GM20431 (cell line): ENCODE data around the gene KCNC4.

ENCODE experiments used
- in situ Hi-C: fragments of 300-500 bp; cut with MseI, MboI; formaldehyde crosslinking; loops from one replicate; pipeline ENCODE4 v1.15.0; 2020; ENCODE audit warnings: low sequenced_read_pairs; ENCODE audit not compliant: unreplicated experiment

KCNC4 gene

GRCh38 chr1:110209715-110210603, at the start of gene KCNC4:
TSS of gene KCNC4 (plus strand) at chr1:110210314. CDS start at chr1:110211500, 1,186 bp downstream.
- in situ Hi-C loops = loop anchor here (10.0 kb wide), 2 partner anchors 105 to 245 kb away; partner anchors contain the start of gene PROK1

- in situ Hi-C loops = no loop called here
Measured at GRCh38 chr1:110160538-110161100, 49.5 kb upstream of the KCNC4 start.

DNA sequence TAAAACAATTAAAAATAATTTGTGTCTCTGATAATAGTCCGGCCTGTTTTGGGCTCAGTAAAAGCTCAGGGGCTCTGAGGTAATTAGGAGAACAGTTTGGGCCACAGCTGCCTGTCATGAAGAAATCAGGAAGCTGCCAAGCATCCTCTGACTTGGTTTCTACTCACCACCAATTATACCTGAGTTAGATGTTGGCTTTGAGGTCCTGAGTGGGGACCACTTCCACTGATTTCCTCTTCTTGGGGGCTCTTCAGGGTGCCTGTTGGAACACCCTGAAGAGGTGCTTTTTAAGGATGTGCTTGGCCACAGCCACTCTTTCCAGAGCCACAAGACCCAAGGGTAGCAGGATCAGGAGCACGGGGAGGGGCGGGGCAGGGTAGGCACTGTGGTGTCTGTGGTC, 48.9 kb upstream of the KCNC4 start:
- in situ Hi-C loops = no loop called here

DNA sequence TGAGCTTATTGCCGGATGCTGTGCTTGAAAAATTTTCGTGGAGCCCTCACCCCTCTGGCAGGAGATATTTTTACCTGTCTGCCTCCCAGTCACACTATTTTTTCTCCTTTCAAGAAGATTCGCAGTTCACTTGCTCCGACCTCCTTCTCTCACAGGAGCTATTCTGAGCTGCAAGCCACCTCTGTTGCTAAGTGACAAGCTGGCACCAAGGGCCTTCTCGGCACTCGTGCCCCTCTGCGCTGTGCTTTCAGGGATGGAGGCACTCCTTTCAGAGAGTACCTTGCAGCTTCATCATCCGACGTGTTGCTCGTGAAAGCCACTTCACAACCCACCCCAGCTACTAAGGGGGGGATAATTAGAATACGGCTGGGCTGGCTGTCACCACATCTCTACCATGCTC, 48.3 kb upstream of the KCNC4 start:
- in situ Hi-C loops = no loop called here

DNA sequence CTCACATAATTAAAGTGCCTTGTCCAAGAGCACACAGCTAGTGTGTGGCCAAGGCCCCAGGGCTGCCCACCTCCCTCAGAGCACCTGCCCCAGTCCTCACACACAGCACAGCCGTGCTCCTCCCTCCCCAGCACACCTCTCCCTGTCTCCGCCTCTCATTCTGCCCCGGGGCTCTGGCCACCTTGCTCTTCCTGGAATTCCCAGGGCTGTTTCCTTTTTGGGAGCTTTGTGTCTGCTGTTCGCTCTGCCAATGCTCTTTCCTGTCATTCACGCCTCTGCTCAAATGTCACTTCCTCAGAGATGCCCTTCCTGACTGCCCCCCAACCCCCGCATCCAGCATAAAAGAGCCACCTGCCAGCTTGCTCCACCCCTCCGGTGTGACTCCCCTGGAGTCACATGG, 46.5 kb upstream of the KCNC4 start:
- in situ Hi-C loops = no loop called here

- in situ Hi-C loops = no loop called here
Measured at GRCh38 chr1:110164725-110165350, 45.3 kb upstream of the KCNC4 start.

DNA sequence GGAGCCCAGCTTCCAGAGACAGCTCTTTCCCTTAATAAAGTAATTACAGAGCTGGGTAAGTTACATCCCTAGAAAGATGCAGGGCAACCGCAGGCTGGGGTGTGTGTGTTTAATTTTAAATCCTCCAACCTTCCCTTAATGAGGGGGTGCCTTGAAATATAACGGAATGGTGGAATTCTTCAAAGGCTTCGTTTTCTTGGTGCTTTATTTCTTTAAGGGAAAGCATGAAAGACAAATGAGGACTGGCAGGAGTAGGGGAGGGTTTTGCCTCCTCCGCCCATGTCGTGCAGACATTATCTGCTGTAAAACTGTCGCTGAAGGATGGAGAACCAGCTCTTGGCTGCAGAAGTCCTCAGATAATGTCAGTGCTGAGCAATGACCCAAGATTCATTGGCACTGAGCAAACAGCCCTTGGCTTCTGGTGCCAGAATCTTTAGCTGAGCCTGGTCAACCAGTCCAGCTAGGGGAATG, 44.3 kb upstream of the KCNC4 start:
- in situ Hi-C loops = no loop called here

DNA sequence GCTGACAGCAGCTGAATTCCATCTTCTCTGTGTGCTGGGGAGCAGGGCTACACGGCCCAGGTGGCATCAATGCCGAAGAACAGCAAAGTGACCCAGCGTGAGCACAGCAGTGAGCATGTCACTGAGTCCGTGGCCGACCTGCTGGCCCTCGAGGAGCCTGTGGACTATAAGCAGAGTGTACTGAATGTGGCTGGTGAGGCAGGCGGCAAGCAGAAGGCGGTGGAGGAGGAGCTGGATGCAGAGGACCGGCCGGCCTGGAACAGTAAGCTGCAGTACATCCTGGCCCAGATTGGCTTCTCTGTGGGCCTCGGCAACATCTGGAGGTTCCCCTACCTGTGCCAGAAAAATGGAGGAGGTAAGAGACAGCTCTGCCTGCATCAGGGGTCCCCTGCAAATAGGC, 43.3 kb upstream of the KCNC4 start:
- in situ Hi-C loops = no loop called here

DNA sequence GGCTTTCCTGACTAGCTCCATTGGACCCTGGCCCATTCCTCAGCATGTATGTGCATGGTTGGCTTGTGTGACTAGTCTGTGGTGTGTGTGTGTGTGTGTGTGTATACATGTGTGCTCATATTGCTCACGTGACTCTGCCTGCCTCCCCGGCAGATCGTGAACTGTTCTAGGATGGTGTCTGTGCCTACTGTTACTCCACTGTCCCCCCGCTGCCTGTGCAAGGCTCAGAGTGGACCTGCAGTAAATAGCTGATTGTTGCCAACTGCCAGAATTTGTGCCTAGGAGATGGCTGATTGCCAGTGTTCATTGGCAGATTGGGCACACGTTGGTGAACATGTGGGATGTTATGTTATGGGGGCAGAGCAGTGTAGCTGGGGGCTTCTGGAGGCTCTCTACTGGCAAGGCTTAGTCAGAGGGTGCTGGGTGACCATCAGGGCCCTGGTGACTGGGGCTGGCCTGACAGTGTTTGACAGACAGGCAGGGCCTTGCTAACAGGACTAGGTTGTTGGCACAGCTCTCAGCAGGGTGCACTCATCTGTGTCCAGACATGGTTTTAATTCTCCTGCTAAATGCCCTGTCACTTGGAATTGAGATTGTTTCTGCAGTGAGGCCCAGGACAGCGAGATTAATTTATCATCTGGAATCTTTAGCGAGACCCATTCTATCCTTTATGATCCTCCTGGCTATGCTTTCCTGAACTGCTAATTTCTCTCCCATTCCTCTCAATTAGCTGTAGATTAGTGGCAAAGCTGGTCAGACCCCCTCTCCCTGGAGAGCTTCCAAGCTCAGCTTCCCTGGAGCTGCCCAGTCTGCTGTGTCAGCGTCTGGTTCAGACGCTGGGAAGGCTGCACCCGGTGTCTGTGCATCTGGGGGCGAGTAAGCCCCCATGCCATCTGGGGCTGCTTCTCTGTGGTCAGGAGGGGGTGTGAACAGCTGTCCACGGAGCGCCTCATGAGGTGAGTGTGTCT, 39.1 kb upstream of the KCNC4 start:
- in situ Hi-C loops = no loop called here

- in situ Hi-C loops = no loop called here
Measured at GRCh38 chr1:110172001-110172400, 38.1 kb upstream of the KCNC4 start.

DNA sequence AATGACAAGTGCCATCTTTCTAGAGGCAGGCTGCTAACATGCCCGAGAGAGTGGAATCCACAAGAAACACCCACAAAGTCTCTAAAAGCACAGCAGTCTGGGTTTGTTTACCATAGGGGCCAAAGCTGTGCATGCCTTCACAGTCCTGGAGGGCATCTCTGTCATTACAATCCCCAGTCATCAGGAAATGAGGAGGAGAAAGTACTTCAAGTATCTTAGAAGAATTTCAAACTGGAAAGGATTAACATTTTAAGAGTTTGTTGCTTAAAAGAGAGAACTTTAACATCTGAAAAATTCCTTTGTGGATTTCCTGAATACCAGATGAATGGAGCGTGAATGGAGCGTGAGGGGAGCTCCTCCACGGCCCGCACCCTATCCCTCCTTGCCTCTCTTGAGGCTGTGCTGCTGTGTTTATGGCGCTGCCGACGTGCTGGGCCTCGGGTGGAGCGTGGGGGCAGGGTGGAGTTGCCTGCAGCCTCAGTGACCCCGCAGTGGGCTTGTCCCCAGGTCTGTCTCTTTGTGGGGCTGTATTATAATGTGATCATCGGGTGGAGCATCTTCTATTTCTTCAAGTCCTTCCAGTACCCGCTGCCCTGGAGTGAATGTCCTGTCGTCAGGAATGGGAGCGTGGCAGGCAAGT, 36.5 kb upstream of the KCNC4 start:
- in situ Hi-C loops = no loop called here

DNA sequence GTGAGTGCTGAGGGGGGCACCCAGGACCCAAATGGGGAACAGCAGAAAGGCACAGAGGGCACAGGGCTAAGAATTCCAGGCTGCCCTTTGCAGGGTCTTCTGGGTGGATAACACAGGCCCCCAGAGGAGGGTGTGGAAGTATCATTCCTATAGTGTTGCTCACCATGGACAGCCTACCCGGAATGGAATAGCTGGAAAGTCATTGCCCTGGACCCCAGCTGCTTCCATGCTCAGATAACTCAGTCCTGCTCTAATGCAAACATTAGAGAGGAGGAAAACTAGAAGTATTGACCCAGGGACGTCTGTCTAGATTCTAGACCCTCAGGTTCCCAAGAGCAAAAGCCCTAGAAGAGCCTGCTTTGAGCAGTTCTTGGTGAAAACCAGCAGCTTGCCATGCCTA, 35.2 kb upstream of the KCNC4 start:
- in situ Hi-C loops = no loop called here

- in situ Hi-C loops = no loop called here
Measured at GRCh38 chr1:110176299-110176956, 33.7 kb upstream of the KCNC4 start.

DNA sequence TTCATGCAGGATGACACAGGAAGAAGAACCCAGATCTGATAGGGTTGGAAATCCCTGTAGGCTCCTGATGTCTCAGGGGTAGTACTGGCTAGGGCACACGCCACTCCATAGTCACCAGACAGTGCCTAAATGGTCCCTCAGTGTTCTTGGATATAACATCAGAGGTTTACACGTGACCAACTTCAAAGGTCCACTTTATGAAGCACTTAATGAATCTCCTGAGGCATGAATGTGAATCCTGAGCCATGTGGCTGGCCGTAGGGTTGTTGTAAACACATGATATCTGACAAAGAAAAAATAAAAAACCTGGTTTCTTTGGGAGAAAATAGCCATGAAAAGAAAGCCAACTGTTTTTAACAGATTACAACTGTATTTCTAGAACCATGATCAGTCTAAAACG, 32.3 kb upstream of the KCNC4 start:
- in situ Hi-C loops = no loop called here

DNA sequence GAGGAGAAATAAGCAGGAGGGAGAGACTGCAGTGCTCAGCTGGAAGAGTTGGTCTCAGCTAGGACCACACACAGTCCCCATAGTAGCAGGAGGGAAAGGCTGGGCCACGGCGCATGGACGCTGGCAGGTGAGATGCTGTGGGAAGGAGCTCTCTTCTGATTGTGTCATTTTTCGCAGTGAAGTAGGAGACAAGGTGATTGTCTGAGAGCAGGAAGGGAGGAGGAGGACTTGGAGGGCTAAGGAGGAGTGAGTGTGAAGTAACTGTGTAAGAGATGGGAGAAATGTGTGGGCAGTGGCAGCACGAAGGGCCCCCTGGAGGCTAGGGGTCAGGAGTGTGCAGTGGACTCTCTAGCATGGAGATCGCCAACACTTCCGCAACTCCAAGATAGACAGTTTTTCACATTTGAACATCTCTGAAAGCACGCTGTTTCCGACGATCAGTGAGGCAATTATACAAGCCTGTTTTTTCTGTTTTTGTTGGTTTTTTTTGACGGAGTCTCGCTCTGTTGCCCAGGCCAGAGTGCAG, 26.4 kb upstream of the KCNC4 start:
- in situ Hi-C loops = no loop called here

- in situ Hi-C loops = no loop called here
Measured at GRCh38 chr1:110184446-110184845, 25.7 kb upstream of the KCNC4 start.

- in situ Hi-C loops = no loop called here
Measured at GRCh38 chr1:110185181-110185580, 24.9 kb upstream of the KCNC4 start.

DNA sequence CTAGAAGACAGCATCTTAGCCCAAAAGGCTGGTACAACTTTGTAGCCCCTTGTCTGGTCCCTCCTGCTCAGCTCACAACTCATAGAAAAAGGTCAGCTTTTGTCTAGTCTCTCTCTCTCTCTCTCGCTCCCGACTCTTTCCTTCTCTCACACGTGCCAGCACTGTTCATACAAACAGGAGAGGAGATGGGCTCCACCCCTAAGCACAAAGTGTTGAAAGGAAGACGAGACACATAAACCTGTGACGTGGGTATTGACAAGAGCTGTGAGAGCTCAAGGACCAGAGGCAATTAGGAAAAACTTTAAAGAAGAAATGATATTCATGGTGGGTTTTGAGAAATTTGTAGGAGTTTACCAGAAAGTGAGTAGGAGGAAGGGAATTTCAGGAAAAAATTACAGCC, 23.6 kb upstream of the KCNC4 start:
- in situ Hi-C loops = no loop called here
